Measurements from ENCODE around the gene CCDC138. TPM values are rescaled to one million over a fixed set of nuclear protein-coding genes. Genes with fewer than 3 reads are reported as not detected.

The CCDC138 gene
- total and polyA plus RNA-seq, 8 donors: 3.8 to 22.6 (median 18.8) TPM

DNA sequence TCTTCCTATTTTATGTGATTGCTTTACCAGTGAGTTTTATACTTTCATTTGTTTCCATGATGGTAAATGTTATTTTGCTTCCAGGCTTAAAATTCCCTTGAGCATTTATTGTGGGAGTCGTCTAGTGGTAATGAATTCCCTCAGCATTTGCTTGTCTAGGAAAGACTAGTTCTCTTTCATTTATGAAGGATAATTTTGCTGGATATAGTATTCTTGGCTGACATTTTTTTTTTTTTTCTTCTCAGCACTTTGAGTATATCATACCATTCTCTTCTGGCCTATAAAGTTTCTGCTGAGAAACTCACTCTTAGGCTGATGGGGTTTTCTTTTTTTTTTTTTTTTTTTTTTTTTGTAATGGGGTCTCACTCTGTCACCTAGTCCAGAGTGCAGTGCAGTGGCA is 103.3 kb downstream of the CCDC138 start:
- H3K27me3 ChIP-seq: no peaks in the 10 kb centered on the region
- no peak overlapping the region for H3K4me3 ChIP-seq
- no peaks in the 10 kb centered on the region for H3K36me3 ChIP-seq
- ATAC-seq (no peak), DNase-seq (no peak)
- H3K9me3 ChIP-seq: peaks cover 0 to 32% of the 10 kb centered on the region in 2 donors
- TF ChIP-seq CTCF (IDR thresholded peaks at IDR 0.05): no peak
- H3K4me1 ChIP-seq: no peaks in the 10 kb centered on the region
- no peak overlapping the region for H3K27ac ChIP-seq
- intact Hi-C loops (cut with DNase I): no loop called here

DNA sequence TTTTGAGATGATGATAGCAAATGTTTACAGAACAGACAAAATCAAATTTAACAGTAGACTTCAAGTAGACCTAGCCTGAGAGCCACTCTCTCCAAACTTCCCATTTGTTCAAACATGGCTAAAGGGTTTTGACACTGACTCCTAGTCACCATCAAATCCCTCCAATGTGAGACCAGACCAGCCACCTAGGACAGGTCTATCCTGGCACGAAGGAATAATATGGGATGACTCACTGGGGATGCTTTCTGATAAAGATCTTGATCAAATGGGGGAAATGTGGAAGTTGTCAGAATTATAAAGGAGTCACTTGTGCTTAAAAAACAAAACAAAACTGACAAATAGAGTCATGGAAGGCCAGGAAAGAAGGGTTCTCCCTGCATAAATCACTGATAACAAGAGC is 106.7 kb downstream of the CCDC138 start:
- Histone ChIP-seq H3K4me1 (no peaks in the 10 kb centered on the region), H3K27me3 (no peaks in the 10 kb centered on the region), H3K4me3 (no peak overlapping the region), H3K9me3 (peaks cover 0 to 21% of the 10 kb centered on the region in 2 donors), H3K36me3 (no peaks in the 10 kb centered on the region), H3K27ac (no peak overlapping the region)
- intact Hi-C loops (cut with DNase I): no loop called here
- no peak for TF ChIP-seq CTCF (IDR thresholded peaks at IDR 0.05)
- ATAC-seq (no peak), DNase-seq (no peak)

DNA sequence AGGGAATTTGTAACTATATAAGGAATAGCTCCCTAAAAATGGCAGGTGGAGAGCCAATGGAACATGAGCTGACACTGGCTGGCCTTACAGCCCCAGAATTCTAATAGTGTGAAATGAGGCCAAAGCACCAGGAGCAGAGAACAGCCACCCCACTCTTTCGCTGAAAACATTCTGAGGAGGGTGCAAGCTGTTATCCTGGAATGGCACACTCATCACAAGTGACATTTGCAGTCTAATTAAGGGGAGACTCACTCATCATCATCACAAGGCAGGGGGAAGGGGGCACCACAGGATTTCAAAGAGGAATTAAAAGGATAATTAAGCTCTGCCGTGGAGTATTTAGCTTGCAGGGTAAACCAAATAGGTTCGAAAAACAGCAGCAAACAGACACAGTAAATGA is 108.2 kb downstream of the CCDC138 start:
- intact Hi-C loops (cut with DNase I): no loop called here
- Histone ChIP-seq H3K36me3 (no peaks in the 10 kb centered on the region), H3K9me3 (peaks cover 0 to 20% of the 10 kb centered on the region in 2 donors), H3K27ac (no peak overlapping the region), H3K4me3 (no peak overlapping the region), H3K4me1 (no peaks in the 10 kb centered on the region), H3K27me3 (no peaks in the 10 kb centered on the region)
- no peak for DNase-seq
- no peak for ATAC-seq
- TF ChIP-seq CTCF (IDR thresholded peaks at IDR 0.05): no peak

- Histone ChIP-seq H3K27ac (no peak overlapping the region), H3K4me1 (no peaks in the 10 kb centered on the region), H3K27me3 (no peaks in the 10 kb centered on the region), H3K4me3 (no peak overlapping the region), H3K36me3 (no peaks in the 10 kb centered on the region), H3K9me3 (peaks cover 0 to 17% of the 10 kb centered on the region in 2 donors)
- no peak for TF ChIP-seq CTCF (IDR thresholded peaks at IDR 0.05)
- intact Hi-C loops (cut with DNase I): no loop called here
- ATAC-seq (no peak), DNase-seq (no peak)
These were observed 108.6 kb downstream of the CCDC138 start for GRCh38 chr2:108895188-108895587.

- DNase-seq (no peak), ATAC-seq (no peak)
- TF ChIP-seq CTCF (IDR thresholded peaks at IDR 0.05): no peak
These were observed 110.2 kb downstream of the CCDC138 start for GRCh38 chr2:108896741-108897140.

More at GRCh38 chr2:108896741-108897140, 110.2 kb downstream of the CCDC138 start:
- Histone ChIP-seq H3K27me3 (no peaks in the 10 kb centered on the region), H3K9me3 (peaks cover 0 to 9% of the 10 kb centered on the region in 2 donors), H3K4me3 (no peak overlapping the region), H3K36me3 (no peaks in the 10 kb centered on the region), H3K27ac (no peak overlapping the region), H3K4me1 (no peaks in the 10 kb centered on the region)
- intact Hi-C loops (cut with DNase I): no loop called here
